Measurements from ENCODE around the gene MTERF2. TPM values are rescaled to one million over a fixed set of nuclear protein-coding genes. Genes with fewer than 3 reads are reported as not detected.

The MTERF2 gene
- total RNA-seq, 4 donors from 2014 or later = 16.7 to 22.2 (median 19.0) TPM

DNA sequence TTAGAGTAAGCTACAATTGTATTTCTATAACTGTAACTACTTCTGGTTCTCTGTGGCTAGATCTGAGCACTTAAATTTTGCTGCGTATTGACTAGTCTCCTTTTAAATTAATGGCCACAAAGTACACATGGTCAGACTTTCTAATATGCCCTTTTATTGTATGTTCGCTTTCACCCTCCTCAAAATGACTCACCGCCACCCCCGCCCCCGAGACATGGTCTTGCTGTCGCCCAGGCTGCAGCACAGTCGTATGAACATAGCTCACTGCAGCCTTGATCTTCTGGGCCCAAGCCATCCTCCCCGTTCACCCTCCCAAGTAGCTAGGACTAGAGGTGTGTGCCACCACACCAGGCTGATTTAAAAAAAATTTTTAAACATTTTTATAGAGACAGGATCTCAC, 11.8 kb downstream of the MTERF2 start:
- intact Hi-C loops (cut with DNase I) = no loop called here
- TF ChIP-seq, protein P1, sequence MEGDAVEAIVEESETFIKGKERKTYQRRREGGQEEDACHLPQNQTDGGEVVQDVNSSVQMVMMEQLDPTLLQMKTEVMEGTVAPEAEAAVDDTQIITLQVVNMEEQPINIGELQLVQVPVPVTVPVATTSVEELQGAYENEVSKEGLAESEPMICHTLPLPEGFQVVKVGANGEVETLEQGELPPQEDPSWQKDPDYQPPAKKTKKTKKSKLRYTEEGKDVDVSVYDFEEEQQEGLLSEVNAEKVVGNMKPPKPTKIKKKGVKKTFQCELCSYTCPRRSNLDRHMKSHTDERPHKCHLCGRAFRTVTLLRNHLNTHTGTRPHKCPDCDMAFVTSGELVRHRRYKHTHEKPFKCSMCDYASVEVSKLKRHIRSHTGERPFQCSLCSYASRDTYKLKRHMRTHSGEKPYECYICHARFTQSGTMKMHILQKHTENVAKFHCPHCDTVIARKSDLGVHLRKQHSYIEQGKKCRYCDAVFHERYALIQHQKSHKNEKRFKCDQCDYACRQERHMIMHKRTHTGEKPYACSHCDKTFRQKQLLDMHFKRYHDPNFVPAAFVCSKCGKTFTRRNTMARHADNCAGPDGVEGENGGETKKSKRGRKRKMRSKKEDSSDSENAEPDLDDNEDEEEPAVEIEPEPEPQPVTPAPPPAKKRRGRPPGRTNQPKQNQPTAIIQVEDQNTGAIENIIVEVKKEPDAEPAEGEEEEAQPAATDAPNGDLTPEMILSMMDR (IDR thresholded peaks at IDR 0.05) = no peak
- TF ChIP-seq EP300 (IDR thresholded peaks at IDR 0.05) = no peak
- no peak for TF ChIP-seq POLR2AphosphoS5 (IDR thresholded peaks at IDR 0.05)
- no peak for TF ChIP-seq POLR2A (IDR thresholded peaks at IDR 0.05; ENCODE audit: low read depth)
- 88% methylated on average over 8 of the region's 8 CpGs for WGBS
- peaks cover 6 to 22% (median 15%) of the 10 kb centered on the region in 4 donors for H3K36me3 ChIP-seq
- no peaks in the 10 kb centered on the region for H3K27me3 ChIP-seq
- H3K27ac ChIP-seq (replicated peaks in 1 of 4) = no peak overlapping the region
- H3K9me3 ChIP-seq = no peaks in the 10 kb centered on the region
- no peak for DNase-seq (ENCODE audit: extremely low spot score)
- no peak overlapping the region for H3K4me3 ChIP-seq
- H3K4me1 ChIP-seq = peaks cover 45 to 79% (median 63%) of the 10 kb centered on the region in 4 donors

DNA sequence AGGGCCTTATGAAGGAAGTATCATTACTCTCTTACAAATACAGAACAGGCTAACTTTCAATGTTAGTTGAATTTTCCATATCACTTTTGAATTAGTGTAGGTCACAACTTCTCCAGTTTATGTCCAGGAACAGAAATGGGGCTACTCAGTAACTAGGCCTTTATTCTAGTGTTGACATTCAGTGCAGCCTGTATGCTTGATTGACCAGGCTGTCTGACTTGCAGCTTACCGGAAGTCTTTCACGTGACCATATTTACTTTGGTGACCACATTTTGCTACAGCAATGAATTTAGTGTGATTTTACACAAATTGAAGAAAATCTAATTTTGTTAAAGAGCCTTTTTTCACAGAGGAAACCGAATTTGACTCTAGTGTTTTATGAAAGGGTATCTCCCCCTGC, 12.4 kb downstream of the MTERF2 start:
- Histone ChIP-seq H3K27me3 (no peaks in the 10 kb centered on the region), H3K4me1 (peaks cover 45 to 74% (median 61%) of the 10 kb centered on the region in 4 donors), H3K9me3 (no peaks in the 10 kb centered on the region), H3K36me3 (peaks cover 6 to 24% (median 16%) of the 10 kb centered on the region in 4 donors), H3K4me3 (no peak overlapping the region), H3K27ac (replicated peaks in 1 of 4) (peak overlapping the region in 2 of 4 donors; percentile 29 to 30)
- 86% methylated on average over 3 of the region's 3 CpGs for WGBS
- no peak for TF ChIP-seq POLR2AphosphoS5 (IDR thresholded peaks at IDR 0.05)
- TF ChIP-seq, protein P1 (IDR thresholded peaks at IDR 0.05) = no peak
- TF ChIP-seq POLR2A (IDR thresholded peaks at IDR 0.05; ENCODE audit: low read depth) = no peak
- TF ChIP-seq EP300 (IDR thresholded peaks at IDR 0.05) = no peak
- intact Hi-C loops (cut with DNase I) = no loop called here
- no peak for DNase-seq (ENCODE audit: extremely low spot score)

DNA sequence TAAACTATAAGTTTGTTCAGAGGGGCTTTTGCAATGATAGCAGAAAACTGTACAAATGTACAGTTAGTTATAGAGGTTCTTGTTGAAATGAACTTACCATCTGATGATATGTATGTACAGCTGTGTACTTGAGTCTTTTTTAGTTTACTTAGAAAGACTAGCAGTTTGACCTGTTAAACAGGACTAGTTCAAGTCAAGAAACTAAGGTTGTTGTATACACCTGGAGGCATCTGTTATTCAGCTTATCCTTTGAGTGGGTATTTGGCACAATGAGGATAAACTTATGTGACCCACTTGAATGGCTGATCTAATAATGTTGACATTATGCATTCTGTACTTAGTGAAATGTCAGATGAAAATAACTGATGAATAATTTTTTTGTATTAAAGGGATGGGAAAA, 13.4 kb downstream of the MTERF2 start:
- DNase-seq (ENCODE audit: extremely low spot score) = no peak
- no peaks in the 10 kb centered on the region for H3K9me3 ChIP-seq
- peaks cover 44 to 64% (median 54%) of the 10 kb centered on the region in 4 donors for H3K4me1 ChIP-seq
- H3K27ac ChIP-seq (replicated peaks in 1 of 4) = no peak overlapping the region
- no peaks in the 10 kb centered on the region for H3K27me3 ChIP-seq
- peaks cover 6 to 33% (median 23%) of the 10 kb centered on the region in 4 donors for H3K36me3 ChIP-seq
- intact Hi-C loops (cut with DNase I) = no loop called here
- no peak overlapping the region for H3K4me3 ChIP-seq
- no peak for TF ChIP-seq POLR2AphosphoS5 (IDR thresholded peaks at IDR 0.05)
- no peak for TF ChIP-seq POLR2A (IDR thresholded peaks at IDR 0.05; ENCODE audit: low read depth)
- no peak for TF ChIP-seq EP300 (IDR thresholded peaks at IDR 0.05)
- TF ChIP-seq, protein P1 (IDR thresholded peaks at IDR 0.05) = no peak

DNA sequence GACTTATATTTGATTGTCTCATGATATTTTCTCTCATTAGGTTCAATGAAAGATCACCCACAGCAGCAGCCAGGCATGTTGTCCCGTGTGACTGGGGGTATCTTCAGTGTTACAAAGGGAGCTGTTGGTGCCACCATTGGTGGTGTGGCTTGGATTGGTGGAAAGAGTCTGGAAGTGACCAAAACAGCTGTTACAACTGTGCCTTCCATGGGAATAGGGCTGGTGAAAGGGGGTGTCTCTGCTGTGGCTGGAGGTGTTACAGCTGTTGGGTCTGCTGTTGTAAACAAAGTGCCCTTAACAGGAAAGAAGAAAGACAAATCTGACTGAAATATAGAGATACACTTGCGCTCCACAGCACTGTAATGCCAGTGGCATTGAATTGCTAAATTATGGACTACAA, 15.9 kb downstream of the MTERF2 start:
- H3K36me3 ChIP-seq = peaks cover 6 to 51% (median 39%) of the 10 kb centered on the region in 4 donors
- WGBS = 88% methylated on average over 2 of the region's 2 CpGs
- H3K27me3 ChIP-seq = no peaks in the 10 kb centered on the region
- intact Hi-C loops (cut with DNase I) = no loop called here
- H3K4me1 ChIP-seq = peaks cover 20 to 39% (median 30%) of the 10 kb centered on the region in 4 donors
- no peak for DNase-seq (ENCODE audit: extremely low spot score)
- no peak overlapping the region for H3K27ac ChIP-seq (replicated peaks in 1 of 4)
- H3K4me3 ChIP-seq = no peak overlapping the region
- TF ChIP-seq EP300 (IDR thresholded peaks at IDR 0.05) = no peak
- TF ChIP-seq POLR2AphosphoS5 (IDR thresholded peaks at IDR 0.05) = no peak
- TF ChIP-seq POLR2A (IDR thresholded peaks at IDR 0.05; ENCODE audit: low read depth) = no peak
- TF ChIP-seq, protein P1 (IDR thresholded peaks at IDR 0.05) = no peak
- H3K9me3 ChIP-seq = no peaks in the 10 kb centered on the region

DNA sequence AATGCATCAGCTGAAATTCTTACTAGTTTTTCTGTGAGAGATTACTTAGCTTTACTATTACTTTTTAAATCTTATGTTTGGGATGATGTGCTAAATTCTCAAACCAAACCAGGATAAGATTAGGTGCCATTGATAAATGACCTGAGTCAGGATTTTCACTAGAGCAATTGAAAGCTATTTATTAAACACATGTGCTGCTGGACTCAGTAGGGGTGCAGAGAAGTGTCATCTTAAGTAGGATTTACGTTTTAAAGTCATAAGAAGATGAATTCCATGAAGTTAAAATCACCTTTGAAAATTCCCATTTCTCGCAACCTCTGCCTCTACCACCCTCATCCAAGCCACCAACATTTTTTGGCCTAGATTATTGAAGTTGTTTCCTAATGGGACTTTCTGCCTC, 22.4 kb downstream of the MTERF2 start:
- Histone ChIP-seq H3K9me3 (no peaks in the 10 kb centered on the region), H3K4me3 (no peak overlapping the region), H3K27ac (replicated peaks in 1 of 4) (no peak overlapping the region), H3K36me3 (peaks cover 0 to 39% (median 29%) of the 10 kb centered on the region in 4 donors), H3K27me3 (no peaks in the 10 kb centered on the region), H3K4me1 (peaks cover 3 to 46% (median 22%) of the 10 kb centered on the region in 4 donors)
- WGBS = 65% methylated on average over 2 of the region's 2 CpGs
- TF ChIP-seq EP300 (IDR thresholded peaks at IDR 0.05) (no peak), POLR2AphosphoS5 (IDR thresholded peaks at IDR 0.05) (no peak), POLR2A (IDR thresholded peaks at IDR 0.05; ENCODE audit: low read depth) (no peak)
- TF ChIP-seq, protein P1 (IDR thresholded peaks at IDR 0.05) = no peak
- DNase-seq (ENCODE audit: extremely low spot score) = no peak
- intact Hi-C loops (cut with DNase I) = no loop called here
